ENCODE data around the gene SPATS2L.

The SPATS2L gene

GRCh38 chr2:200318940-200319435, 12.5 kb downstream of the SPATS2L start:
- Histone ChIP-seq H3K27me3 (ENCODE audit: insufficient read depth, low read length, poor library complexity, severe bottlenecking) (no peaks in the 10 kb centered on the region), H3F3A (ENCODE audit: low read depth) (no peaks in the 10 kb centered on the region), H2AFZ (ENCODE audit: low read length) (no peak overlapping the region), H4K20me1 (ENCODE audit: insufficient read depth, low read length, poor library complexity, severe bottlenecking) (no peaks in the 10 kb centered on the region), H3K4me3 (ENCODE audit: low read length, poor library complexity, severe bottlenecking) (no peak overlapping the region), H3K9me2 (replicated peaks; ENCODE audit: low read depth, low read length) (no peaks in the 10 kb centered on the region), H3K4me2 (ENCODE audit: low read depth, low read length, poor library complexity, severe bottlenecking) (no peak overlapping the region), H3K36me3 (ENCODE audit: insufficient read depth, low read length) (no peaks in the 10 kb centered on the region), H3K4me1 (ENCODE audit: insufficient read depth, low read length, poor library complexity, severe bottlenecking) (no peaks in the 10 kb centered on the region), H3K9me3 (ENCODE audit: insufficient read depth, low read depth, low read length) (no peaks in the 10 kb centered on the region), H3K9ac (ENCODE audit: low read depth, low read length, poor library complexity, severe bottlenecking) (no peak overlapping the region), H3K79me2 (ENCODE audit: insufficient read depth, low read length) (no peaks in the 10 kb centered on the region)
- no peak for TF ChIP-seq EZH2phosphoT487 (IDR thresholded peaks at IDR 0.05; ENCODE audit: borderline replicate concordance)
- TF ChIP-seq, protein P1, sequence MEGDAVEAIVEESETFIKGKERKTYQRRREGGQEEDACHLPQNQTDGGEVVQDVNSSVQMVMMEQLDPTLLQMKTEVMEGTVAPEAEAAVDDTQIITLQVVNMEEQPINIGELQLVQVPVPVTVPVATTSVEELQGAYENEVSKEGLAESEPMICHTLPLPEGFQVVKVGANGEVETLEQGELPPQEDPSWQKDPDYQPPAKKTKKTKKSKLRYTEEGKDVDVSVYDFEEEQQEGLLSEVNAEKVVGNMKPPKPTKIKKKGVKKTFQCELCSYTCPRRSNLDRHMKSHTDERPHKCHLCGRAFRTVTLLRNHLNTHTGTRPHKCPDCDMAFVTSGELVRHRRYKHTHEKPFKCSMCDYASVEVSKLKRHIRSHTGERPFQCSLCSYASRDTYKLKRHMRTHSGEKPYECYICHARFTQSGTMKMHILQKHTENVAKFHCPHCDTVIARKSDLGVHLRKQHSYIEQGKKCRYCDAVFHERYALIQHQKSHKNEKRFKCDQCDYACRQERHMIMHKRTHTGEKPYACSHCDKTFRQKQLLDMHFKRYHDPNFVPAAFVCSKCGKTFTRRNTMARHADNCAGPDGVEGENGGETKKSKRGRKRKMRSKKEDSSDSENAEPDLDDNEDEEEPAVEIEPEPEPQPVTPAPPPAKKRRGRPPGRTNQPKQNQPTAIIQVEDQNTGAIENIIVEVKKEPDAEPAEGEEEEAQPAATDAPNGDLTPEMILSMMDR (conservative IDR thresholded peaks at IDR 0.05; ENCODE audit: low read length): no peak

- H4K20me1 ChIP-seq (ENCODE audit: insufficient read depth, low read length, poor library complexity, severe bottlenecking): no peaks in the 10 kb centered on the region
- H3K4me1 ChIP-seq (ENCODE audit: insufficient read depth, low read length, poor library complexity, severe bottlenecking): no peaks in the 10 kb centered on the region
- no peak for TF ChIP-seq EZH2phosphoT487 (IDR thresholded peaks at IDR 0.05; ENCODE audit: borderline replicate concordance)
- TF ChIP-seq, protein P1 (conservative IDR thresholded peaks at IDR 0.05; ENCODE audit: low read length): no peak
- no peaks in the 10 kb centered on the region for H3K9me3 ChIP-seq (ENCODE audit: insufficient read depth, low read depth, low read length)
- H3F3A ChIP-seq (ENCODE audit: low read depth): no peaks in the 10 kb centered on the region
- no peak overlapping the region for H2AFZ ChIP-seq (ENCODE audit: low read length)
- H3K4me3 ChIP-seq (ENCODE audit: low read length, poor library complexity, severe bottlenecking): no peak overlapping the region
- H3K9ac ChIP-seq (ENCODE audit: low read depth, low read length, poor library complexity, severe bottlenecking): no peak overlapping the region
- no peaks in the 10 kb centered on the region for H3K9me2 ChIP-seq (replicated peaks; ENCODE audit: low read depth, low read length)
- no peaks in the 10 kb centered on the region for H3K79me2 ChIP-seq (ENCODE audit: insufficient read depth, low read length)
- H3K36me3 ChIP-seq (ENCODE audit: insufficient read depth, low read length): no peaks in the 10 kb centered on the region
- H3K4me2 ChIP-seq (ENCODE audit: low read depth, low read length, poor library complexity, severe bottlenecking): no peak overlapping the region
- no peaks in the 10 kb centered on the region for H3K27me3 ChIP-seq (ENCODE audit: insufficient read depth, low read length, poor library complexity, severe bottlenecking)
These were observed 13.2 kb downstream of the SPATS2L start for GRCh38 chr2:200319548-200320337.

- no peaks in the 10 kb centered on the region for H3F3A ChIP-seq (ENCODE audit: low read depth)
- H3K9me2 ChIP-seq (replicated peaks; ENCODE audit: low read depth, low read length): no peaks in the 10 kb centered on the region
- H3K4me1 ChIP-seq (ENCODE audit: insufficient read depth, low read length, poor library complexity, severe bottlenecking): no peaks in the 10 kb centered on the region
- no peak overlapping the region for H2AFZ ChIP-seq (ENCODE audit: low read length)
- no peak overlapping the region for H3K4me2 ChIP-seq (ENCODE audit: low read depth, low read length, poor library complexity, severe bottlenecking)
- H3K27me3 ChIP-seq (ENCODE audit: insufficient read depth, low read length, poor library complexity, severe bottlenecking): no peaks in the 10 kb centered on the region
- no peak overlapping the region for H3K9ac ChIP-seq (ENCODE audit: low read depth, low read length, poor library complexity, severe bottlenecking)
- no peaks in the 10 kb centered on the region for H3K36me3 ChIP-seq (ENCODE audit: insufficient read depth, low read length)
- no peaks in the 10 kb centered on the region for H4K20me1 ChIP-seq (ENCODE audit: insufficient read depth, low read length, poor library complexity, severe bottlenecking)
- no peaks in the 10 kb centered on the region for H3K9me3 ChIP-seq (ENCODE audit: insufficient read depth, low read depth, low read length)
- no peak overlapping the region for H3K4me3 ChIP-seq (ENCODE audit: low read length, poor library complexity, severe bottlenecking)
- no peaks in the 10 kb centered on the region for H3K79me2 ChIP-seq (ENCODE audit: insufficient read depth, low read length)
- TF ChIP-seq, protein P1 (conservative IDR thresholded peaks at IDR 0.05; ENCODE audit: low read length): no peak
- no peak for TF ChIP-seq EZH2phosphoT487 (IDR thresholded peaks at IDR 0.05; ENCODE audit: borderline replicate concordance)
These were observed 13.9 kb downstream of the SPATS2L start for GRCh38 chr2:200320344-200320743.

Measured in Loucy (cell line).